Natural killer cell (primary cell): Measurements from ENCODE around the gene DUSP15. TPM values are rescaled to one million over a fixed set of nuclear protein-coding genes. Genes with fewer than 3 reads are reported as not detected.

Experiments used
- ATAC-seq, 3 donors: fragments of 150-1000 bp in 2 of 3; fragments of 200-7000 bp in 1 of 3; cut with Tn5 transposase; 1 replicate in 1 of 3; 2 replicates in 2 of 3; pipeline ENCODE4 v1.10.0; 2021; ENCODE audit warnings: mild to moderate bottlenecking in 2 of 3, moderate library complexity in 2 of 3
- DNase-seq, 2 donors: peaks; one replicate each; pipeline versions ENCODE4 v3.0.0 to v3.0.0-alpha.2; 2013 to 2021; ENCODE audit warnings: mixed read lengths in 1 of 2
- H3K27ac ChIP-seq: one replicate; pipeline ENCODE4 v1.5.1; 2013; ENCODE audit warnings: mild to moderate bottlenecking, low read length
- H3K27me3 ChIP-seq: one replicate; pipeline ENCODE4 v1.6.1; 2013; ENCODE audit warnings: low read length; ENCODE audit not compliant: control insufficient read depth, insufficient read depth
- H3K36me3 ChIP-seq: one replicate; pipeline ENCODE4 v1.6.1; 2013; ENCODE audit warnings: low read length; ENCODE audit not compliant: control insufficient read depth, insufficient read depth
- H3K4me1 ChIP-seq: one replicate; pipeline ENCODE4 v1.6.1; 2013; ENCODE audit warnings: low read length; ENCODE audit not compliant: control insufficient read depth, insufficient read depth
- H3K4me3 ChIP-seq: one replicate; pipeline ENCODE4 v1.5.1; 2013; ENCODE audit warnings: low read length
- H3K9me3 ChIP-seq: one replicate; pipeline ENCODE4 v1.6.1; 2013; ENCODE audit warnings: low read length; ENCODE audit not compliant: control insufficient read depth, insufficient read depth
- H3K27ac Mint-ChIP-seq, 2 donors: one replicate each; pipeline ENCODE4 v1.8.0; 2022; ENCODE audit warnings: mild to moderate bottlenecking in 2 of 2, mixed read lengths in 2 of 2, moderate library complexity in 1 of 2
- H3K27me3 Mint-ChIP-seq, 2 donors: one replicate each; pipeline ENCODE4 v1.8.0; 2022; ENCODE audit warnings: low read depth in 2 of 2, mixed read lengths in 2 of 2
- H3K36me3 Mint-ChIP-seq: one replicate; pipeline ENCODE4 v1.8.0; 2022; ENCODE audit warnings: mixed read lengths
- H3K4me1 Mint-ChIP-seq, 2 donors: one replicate each; pipeline ENCODE4 v1.8.0; 2022; ENCODE audit warnings: mixed read lengths in 2 of 2
- H3K4me3 Mint-ChIP-seq: one replicate; pipeline ENCODE4 v1.8.0; 2022; ENCODE audit warnings: mild to moderate bottlenecking, moderate library complexity, mixed read lengths
- H3K9me3 Mint-ChIP-seq, 2 donors: one replicate each; pipeline ENCODE4 v1.8.0; 2022; ENCODE audit warnings: mixed read lengths in 2 of 2
- WGBS: methylation state at CpG from one replicate; pipeline ENCODE4 v1.1.7; 2013; ENCODE audit warnings: missing lambda C conversion rate; ENCODE audit not compliant: insufficient coverage; 5-methylcytosine and 5-hydroxymethylcytosine counted together
- intact Hi-C: fragments of 100-400 bp; cut with micrococcal nuclease; formaldehyde crosslinking; loops from one replicate; pipeline ENCODE4 v1.14.2; 2022
- total RNA-seq, 4 donors: library from RNA; stranded (reverse); fragments of 120-200 nt in 1 of 4; gene quantifications; one replicate each; pipeline versions ENCODE4 v1.2.3 to v1.2.4, GENCODE V29; 2013 to 2022
- TF ChIP-seq, protein P1 (sequence below): fragments of 200-600 bp; IDR thresholded peaks from one replicate; pipeline ENCODE4 v1.8.0; 2022; ENCODE audit warnings: antibody characterized with exemption

Gene DUSP15
- total RNA-seq, 3 donors from 2014 or later (not counting 1 experiment from before 2014, with no cell fraction given), result not detected

DNA sequence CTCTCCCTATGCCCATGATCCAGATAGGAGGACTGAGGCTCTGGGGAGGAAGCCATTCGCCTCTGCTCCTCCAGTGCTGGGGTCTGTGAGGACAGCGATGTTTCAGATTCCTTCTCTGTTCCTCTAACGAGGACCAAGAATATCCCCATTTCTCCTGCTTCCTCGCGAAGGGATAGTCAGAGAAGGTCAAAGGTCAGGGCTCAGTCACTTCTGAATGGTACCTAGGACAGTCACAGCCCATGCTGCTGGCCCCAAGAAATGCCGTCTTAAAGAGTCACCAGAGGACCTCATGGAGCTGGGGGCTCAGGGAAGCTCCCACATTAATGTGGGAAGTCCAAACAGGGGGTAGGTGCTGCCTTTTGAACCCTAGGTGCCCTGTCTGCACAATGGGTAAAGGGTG, 27.0 kb downstream of the DUSP15 start:
- H3K4me1 Mint-ChIP-seq, result no peaks in the 10 kb centered on the region

DNA sequence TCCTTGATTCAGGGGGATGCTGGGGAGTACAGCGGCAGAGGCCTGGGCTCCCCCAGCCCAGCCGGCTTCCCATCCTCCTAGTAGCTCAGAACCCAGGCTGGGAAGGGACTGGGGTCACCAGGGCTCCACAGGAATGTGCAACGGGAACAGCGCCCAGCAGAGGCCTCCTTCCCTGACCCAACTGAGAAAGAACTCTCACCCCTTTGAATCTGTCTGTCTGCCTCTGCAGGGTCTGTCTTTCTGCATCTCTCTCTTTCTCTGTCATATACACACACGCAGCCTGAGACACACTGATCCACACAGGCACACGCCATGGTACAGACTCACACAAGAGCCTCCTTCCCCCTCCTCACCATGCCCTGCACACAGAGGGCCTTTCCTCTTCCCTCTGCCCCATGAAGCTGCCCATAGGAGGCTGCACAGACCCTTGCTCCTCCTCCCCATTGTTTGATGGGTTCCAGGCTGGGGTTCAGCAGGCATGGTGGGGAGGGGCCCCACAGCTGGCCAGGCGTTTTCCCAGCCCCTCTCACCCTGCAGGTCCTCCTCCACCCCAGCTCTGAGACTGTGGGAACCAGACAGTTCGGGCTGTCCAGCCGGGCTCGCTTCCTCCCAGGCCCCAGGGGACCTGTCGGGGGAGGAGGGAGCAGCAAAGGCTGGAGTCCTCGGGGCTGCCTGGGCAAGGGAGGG, 27.7 kb downstream of the DUSP15 start:
- Histone ChIP-seq H3K4me1 (peaks cover 11% of the 10 kb centered on the region), H3K27me3 (peaks cover 5% of the 10 kb centered on the region), H3K9me3 (no peaks in the 10 kb centered on the region), H3K36me3 (no peaks in the 10 kb centered on the region), H3K4me3 (no peak overlapping the region), H3K27ac (no peak overlapping the region)
- Mint-ChIP-seq H3K27me3 (no peaks in the 10 kb centered on the region), H3K9me3 (no peaks in the 10 kb centered on the region), H3K36me3 (no peaks in the 10 kb centered on the region), H3K4me3 (no peak overlapping the region), H3K4me1 (no peaks in the 10 kb centered on the region), H3K27ac (no peak overlapping the region)
- intact Hi-C loops, result no loop called here
- DNase-seq, result no peak
- TF ChIP-seq, protein P1, sequence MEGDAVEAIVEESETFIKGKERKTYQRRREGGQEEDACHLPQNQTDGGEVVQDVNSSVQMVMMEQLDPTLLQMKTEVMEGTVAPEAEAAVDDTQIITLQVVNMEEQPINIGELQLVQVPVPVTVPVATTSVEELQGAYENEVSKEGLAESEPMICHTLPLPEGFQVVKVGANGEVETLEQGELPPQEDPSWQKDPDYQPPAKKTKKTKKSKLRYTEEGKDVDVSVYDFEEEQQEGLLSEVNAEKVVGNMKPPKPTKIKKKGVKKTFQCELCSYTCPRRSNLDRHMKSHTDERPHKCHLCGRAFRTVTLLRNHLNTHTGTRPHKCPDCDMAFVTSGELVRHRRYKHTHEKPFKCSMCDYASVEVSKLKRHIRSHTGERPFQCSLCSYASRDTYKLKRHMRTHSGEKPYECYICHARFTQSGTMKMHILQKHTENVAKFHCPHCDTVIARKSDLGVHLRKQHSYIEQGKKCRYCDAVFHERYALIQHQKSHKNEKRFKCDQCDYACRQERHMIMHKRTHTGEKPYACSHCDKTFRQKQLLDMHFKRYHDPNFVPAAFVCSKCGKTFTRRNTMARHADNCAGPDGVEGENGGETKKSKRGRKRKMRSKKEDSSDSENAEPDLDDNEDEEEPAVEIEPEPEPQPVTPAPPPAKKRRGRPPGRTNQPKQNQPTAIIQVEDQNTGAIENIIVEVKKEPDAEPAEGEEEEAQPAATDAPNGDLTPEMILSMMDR, result no peak
- no peak for ATAC-seq
- 75% methylated on average over 12 of the region's 12 CpGs for WGBS

More for the DNA sequence above, 27.0 kb downstream of the DUSP15 start:
- TF ChIP-seq, protein P1, result no peak
- intact Hi-C loops, result no loop called here
- no peak for DNase-seq
- H3K27me3 Mint-ChIP-seq, result no peaks in the 10 kb centered on the region
- H3K4me3 ChIP-seq, result no peak overlapping the region
- no peak overlapping the region for H3K27ac Mint-ChIP-seq
- peaks cover 4% of the 10 kb centered on the region for H3K4me1 ChIP-seq
- no peak overlapping the region for H3K4me3 Mint-ChIP-seq
- no peaks in the 10 kb centered on the region for H3K36me3 ChIP-seq
- no peaks in the 10 kb centered on the region for H3K9me3 Mint-ChIP-seq
- WGBS, result 93% methylated on average over 6 of the region's 6 CpGs
- no peaks in the 10 kb centered on the region for H3K36me3 Mint-ChIP-seq
- H3K27ac ChIP-seq, result no peak overlapping the region
- no peak for ATAC-seq
- peaks cover 1% of the 10 kb centered on the region for H3K27me3 ChIP-seq
- no peaks in the 10 kb centered on the region for H3K9me3 ChIP-seq

DNA sequence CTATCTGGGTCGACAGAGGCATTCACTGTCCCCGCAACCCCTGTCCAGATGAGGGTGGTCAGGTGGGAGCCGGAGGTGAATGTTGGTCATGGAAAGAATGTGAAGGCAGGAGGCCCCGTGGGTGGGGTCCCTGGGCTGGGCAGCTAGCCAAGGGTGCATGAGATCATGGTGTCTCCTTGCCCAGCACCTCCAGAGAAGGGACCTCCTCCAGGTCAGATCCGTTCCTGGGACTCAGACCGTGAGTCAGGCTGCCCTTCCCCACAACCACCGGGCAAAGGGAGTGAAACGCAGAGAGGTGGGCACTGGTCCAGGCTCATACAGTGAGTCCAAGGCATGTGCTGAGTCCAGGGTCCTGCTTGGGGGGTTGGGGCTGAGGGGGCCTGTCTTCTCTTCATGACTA, 28.4 kb downstream of the DUSP15 start:
- Histone ChIP-seq H3K36me3 (no peaks in the 10 kb centered on the region), H3K9me3 (no peaks in the 10 kb centered on the region), H3K27ac (no peak overlapping the region), H3K4me1 (peaks cover 18% of the 10 kb centered on the region), H3K27me3 (peaks cover 5% of the 10 kb centered on the region), H3K4me3 (no peak overlapping the region)
- TF ChIP-seq, protein P1, result no peak
- WGBS, result 82% methylated on average over 8 of the region's 8 CpGs
- Mint-ChIP-seq H3K4me1 (no peaks in the 10 kb centered on the region), H3K4me3 (no peak overlapping the region), H3K27me3 (no peaks in the 10 kb centered on the region), H3K9me3 (no peaks in the 10 kb centered on the region), H3K27ac (no peak overlapping the region), H3K36me3 (no peaks in the 10 kb centered on the region)
- ATAC-seq (no peak), DNase-seq (no peak)
- intact Hi-C loops, result no loop called here
